Right ventricle myocardium superior (tissue), 1 donor: ENCODE data around the gene COX20. TPM values are rescaled to one million over a fixed set of nuclear protein-coding genes. Genes with fewer than 3 reads are reported as not detected.

ENCODE experiments used
- ATAC-seq: fragments of 200-7000 bp; cut with Tn5 transposase; one replicate; pipeline ENCODE4 v1.9.1; 2020; ENCODE audit warnings: mild to moderate bottlenecking; ENCODE audit not compliant: poor library complexity
- DNase-seq: peaks from one replicate; pipeline ENCODE4 v3.0.0-alpha.2; 2020
- intact Hi-C: fragments of 100-400 bp; cut with DNase I; formaldehyde crosslinking; loops from one replicate; pipeline ENCODE4 v1.11.2; 2022
- total RNA-seq: library from RNA; stranded (reverse); fragmentation: NEBNext Ultra II Directional; extraction: Animal tissue kit (Norgen Biotek cat#: 25700); gene quantifications from one replicate; pipeline ENCODE4 v1.2.1, GENCODE V29; 2021
- donor health status: DM: no; HTN: yes; CAD: no; lungs with severe emphysema.

Gene COX20
- total RNA-seq, 1 donor from 2014 or later, result 68.7 TPM

DNA sequence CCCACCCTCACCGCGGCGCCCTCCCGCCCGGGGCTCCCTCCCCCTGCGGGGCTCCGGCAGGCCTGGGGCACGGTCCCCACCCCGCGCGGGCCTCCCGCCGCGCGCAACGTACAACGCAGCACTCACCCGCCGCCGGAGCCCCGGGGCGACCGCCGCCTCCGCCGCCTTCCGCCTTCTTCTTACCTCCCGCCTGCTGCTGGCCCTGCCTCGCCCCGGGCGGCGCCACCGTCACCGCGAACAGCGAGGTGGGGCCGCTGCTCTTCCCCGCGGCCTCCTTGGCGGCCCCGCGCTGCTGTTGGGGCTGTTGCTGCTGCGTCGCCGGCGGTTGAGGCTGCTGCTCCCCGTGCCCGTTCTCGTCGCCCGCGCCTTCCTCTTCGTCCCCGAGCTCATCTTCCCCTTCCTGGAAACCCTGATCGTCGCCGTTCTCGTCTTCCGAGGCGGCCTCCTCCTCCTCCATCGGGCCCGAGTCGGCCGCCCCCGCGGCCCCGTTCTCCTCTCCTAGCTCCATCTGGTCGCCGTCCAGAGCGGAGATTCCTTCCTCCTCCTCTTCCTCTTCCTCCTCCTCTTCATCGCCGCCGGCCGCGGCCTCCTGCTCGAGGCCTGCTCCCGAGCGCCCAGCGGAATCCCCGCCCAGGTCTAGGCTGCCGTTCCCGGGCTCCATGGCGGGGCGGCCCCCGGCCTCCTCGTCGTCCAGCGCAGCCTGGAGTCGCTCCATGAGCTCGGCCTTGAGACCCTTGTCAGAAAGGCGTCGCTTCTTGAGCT, 28.2 kb downstream of the COX20 start:
- ATAC-seq, result peak; percentile 53
- intact Hi-C loops, result loop anchor here (2.0 kb wide), 2 partner anchors 29 to 107 kb away; partner anchors contain the start of gene COX20
- peak; percentile 59 for DNase-seq

DNA sequence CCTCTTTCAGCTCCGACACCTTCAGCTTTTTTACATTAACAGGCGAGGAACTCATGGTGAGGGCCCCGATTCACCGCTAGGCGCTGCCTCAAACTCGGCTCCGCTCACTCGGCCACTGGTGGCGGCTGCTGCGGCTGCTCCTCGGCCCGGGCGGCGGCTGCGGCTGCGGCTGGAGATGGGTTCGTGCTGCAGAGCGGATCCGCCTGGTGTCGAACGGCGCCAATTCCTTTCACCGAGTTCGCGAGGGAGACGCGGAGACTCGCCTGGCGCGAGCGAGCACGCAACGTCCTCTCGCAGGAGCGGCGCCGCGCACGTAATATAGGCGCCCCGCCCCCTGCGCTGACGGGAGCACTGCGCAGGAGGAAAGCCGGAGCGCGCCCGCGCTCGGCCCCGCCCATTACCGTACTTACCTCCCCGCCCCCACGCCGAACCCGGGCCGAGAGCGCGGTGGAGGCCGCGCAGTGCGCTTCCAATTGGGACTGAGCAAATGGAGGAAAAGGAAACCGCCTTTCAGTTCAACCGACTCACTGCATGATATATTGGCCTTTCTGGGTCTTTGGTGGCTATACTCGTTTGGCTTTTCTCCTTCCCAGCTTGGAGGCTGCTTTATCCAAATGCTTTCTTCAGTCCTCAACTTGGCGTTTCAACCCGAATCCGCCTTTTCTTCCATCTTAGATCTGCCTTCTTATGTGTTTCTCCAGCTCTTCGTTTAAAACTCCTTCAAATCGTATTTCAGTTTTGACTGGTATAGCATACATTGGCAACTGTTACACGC, 29.0 kb downstream of the COX20 start, which contains the start of gene HNRNPU:
Gene HNRNPU, minus strand, starts transcription at position 291 of the 775 bp plus-strand sequence. Its CDS starts 236 bp downstream, at position 55.
- ATAC-seq (peak; percentile 91), DNase-seq (peak; percentile 99)
- intact Hi-C loops, result loop anchor here (2.0 kb wide), 2 partner anchors 30 to 106 kb away; partner anchors contain the start of gene COX20

DNA sequence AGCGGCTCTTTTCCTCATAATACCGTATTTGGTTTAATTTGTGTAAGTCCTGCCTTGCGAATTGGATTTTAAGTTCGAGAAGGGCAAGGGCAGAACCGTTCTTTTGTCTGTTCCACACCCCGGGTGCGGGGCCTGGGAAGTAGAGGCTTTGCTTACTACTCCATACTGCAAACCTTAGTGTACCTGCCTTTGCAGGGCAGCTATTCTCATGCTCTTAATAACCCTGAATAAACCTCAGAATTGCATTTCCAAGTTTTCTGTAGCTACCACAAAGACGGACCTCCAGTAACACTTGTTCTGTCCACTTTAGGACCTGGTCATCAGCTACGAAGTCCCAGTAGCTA, 29.5 kb downstream of the COX20 start:
- no peak for ATAC-seq
- DNase-seq, result peak; percentile 60
- intact Hi-C loops, result loop anchor here (2.0 kb wide), 2 partner anchors 30 to 106 kb away; partner anchors contain the start of gene COX20

DNA sequence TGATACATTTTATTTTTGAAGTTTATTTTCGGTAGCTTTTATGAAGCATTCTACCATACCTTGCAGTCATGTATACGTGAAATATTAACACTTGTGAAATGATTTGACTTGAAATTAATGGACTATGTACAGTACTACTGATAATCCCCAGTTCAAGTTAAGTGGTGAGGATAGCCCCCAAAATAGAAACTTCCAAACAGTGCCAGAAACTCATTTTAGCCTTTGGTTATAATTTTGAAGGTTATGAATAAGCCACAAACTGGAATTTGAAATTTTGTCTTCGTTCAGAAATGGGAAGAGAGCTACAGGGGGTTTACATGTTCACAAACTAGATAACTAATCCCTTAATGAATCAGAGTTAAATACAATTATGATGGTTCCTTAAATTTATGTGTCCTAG, 30.4 kb downstream of the COX20 start:
- intact Hi-C loops, result loop anchor here (2.0 kb wide), 2 partner anchors 31 to 105 kb away; partner anchors contain the start of gene COX20
- ATAC-seq (no peak), DNase-seq (no peak)

DNA sequence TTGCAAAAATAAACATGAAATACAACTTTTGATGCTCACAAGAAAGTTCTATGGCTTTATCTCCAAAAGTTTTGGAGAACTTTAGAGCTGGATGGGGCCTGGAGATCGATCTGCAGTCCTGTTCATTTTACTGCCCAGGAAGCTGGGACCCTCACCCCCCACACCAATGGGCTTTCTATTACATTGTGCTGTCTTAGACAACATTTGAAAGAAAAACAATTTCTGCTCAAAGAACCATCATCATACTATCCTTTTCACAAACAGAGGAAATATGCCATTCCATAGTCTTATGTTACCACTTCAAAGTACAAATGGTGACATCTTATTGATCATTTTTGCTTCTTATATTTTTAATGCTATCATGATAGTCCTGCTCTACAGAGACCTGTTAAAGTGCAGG, 30.9 kb downstream of the COX20 start:
- intact Hi-C loops, result no loop called here
- ATAC-seq (no peak), DNase-seq (no peak)

DNA sequence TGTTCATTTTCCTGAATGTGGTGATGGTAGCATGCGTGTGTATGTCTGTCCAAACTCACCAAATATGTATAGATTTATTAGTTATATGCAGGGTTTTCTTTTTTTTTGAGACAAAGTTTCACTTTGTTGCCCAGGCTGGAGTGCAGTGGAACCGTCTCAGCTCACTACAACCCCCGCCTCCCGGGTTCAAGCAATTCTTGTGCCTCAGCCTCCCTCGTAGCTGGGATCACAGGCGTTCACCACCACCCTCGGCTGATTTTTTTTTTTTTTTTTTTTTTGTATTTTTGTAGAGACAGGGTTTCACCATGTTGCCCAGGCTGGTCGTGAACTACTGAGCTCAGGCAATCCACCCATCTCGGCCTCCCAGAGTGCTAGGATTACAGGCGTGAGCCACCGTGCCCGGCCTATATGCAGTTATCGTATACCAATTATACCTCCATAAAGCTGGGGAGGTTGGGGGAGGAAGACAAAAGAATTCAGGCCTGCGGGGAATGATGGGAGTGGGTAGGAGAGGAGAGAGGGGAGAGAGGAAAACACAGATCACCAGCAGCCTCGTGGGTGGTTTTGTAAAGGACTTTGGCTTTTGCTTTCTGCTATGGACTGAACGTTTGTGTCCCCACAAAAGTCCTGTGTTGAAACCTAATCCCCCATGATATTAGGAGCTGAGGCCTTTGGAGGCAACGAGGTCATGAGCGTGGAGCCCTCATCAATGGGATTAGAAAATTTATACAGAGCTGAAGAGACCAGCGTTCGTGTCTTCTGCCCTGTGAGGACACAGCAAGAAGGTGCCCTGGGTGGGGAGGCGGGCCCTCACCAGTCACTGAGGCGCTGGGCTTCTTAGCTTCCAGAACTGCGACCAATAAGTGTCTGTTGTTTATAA, 33.3 kb downstream of the COX20 start:
- DNase-seq (no peak), ATAC-seq (no peak)
- intact Hi-C loops, result no loop called here

DNA sequence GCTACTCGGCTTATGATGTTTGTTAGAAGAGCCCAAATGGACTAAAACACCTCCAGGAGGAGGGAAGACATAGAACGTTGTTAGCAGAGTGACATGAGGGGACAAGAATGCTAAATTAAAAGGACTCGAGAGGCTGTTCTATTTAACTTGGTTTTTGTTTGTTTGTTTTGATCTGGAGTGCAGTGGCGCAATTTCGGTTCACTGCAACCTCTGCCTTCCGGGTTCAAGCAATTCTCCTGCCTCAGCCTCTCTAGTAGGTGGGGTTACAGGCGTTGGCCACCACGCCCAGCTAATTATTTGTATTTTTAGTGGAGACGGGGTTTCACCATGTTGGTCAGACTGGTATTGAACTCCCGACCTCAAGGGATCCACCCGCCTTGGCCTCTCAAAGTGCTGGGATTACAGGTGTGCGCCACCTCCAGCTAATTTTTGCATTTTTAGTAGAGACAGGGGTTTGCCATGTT, 33.9 kb downstream of the COX20 start:
- intact Hi-C loops, result no loop called here
- DNase-seq (no peak), ATAC-seq (no peak)

DNA sequence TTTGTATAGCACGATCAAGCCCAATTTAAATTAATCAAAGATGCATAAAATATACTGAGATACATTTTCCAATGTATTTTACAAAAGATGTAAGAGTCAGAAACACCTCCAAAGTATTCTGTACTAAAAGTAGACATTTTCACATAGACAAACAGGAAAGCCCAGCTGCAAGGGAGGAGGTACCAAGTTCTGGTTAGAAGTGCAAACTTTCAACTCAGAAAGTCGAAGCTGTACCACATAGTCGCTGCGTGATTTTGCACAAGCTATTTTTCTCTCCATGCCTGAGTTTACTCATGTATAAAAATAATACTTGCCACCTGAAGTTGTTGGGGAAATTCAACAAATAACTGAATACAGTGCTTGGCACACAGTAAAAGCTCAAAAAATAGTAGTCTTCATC, 34.5 kb downstream of the COX20 start:
- intact Hi-C loops, result no loop called here
- no peak for ATAC-seq
- no peak for DNase-seq

DNA sequence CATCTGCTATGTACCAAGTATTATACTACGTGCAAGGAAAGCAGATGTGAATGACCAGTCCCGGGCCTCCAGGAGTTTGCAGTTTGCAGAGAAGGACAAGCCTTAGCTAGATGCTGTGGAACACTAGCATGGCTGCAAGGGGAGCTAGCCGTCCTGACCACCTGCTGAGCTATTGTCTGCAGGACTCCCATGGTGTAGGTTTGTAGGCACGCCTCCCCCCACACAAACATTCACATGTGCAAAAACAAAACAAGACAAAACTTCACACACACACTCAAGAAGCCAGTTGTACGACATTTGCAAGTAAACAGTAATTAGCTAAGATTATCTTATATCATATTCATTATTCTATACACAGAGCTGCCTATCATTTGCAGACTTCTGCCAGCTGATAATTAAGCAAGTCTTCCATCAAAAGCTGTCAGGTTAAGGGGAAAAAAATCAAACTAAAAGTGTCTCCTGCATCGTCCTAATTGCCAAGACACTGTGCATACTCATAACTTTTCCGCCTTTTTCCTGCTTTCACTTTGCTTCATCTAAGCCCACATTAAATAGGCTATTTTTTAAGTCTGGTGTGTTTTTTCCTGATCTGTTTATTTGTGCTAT, 39.6 kb downstream of the COX20 start:
- DNase-seq, result no peak
- intact Hi-C loops, result no loop called here
- ATAC-seq, result no peak

DNA sequence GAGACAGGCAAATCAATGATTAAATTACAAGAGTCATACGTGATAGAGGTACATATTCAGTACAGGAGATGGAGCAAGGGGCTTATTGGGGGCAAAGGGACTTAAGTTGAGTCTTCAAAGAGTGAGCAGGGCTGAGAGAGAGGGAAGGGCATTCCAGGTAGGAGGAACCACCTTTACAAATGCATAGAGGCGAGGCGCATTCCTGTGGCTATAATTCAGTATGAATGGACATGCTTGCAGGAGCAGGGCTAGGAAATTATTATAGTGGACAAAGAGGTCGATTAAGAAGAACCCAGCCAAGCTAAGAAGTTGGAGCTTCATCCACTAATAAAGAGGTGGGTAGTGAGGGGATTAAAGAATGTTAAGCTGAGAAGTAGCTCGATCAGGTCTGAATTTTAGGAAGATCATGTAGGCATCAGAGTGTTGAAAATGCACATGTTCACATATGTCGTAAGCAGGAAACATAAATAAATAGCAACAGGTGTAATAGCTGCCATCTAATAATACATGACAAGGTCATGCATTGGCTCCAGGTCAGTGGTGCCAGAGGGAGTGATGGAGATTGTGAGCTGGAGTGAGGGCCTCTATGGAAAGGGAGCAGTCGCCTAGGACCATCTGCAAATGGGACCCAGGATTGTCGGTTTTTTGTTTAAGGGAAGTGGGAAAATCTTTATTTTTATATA, 40.9 kb downstream of the COX20 start:
- intact Hi-C loops, result no loop called here
- ATAC-seq, result no peak
- no peak for DNase-seq

DNA sequence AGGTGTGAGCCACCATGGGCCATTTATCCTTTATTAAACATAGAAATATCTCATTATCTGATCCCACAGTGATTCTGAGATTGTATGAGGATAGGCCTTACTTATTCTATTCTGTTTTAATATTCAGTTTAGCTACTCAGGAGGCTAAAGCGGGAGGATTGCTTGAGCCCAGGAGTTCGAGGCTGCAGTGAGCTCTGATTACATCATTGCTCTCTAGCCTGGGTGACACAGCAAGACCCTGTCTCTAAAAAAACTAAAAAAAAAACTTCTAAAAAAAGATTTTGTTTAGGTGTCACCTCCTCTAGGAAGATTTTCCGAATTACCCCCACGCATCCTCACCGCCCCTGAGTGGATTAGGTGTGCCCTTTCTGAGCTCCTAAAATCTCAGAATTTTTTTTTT, 43.2 kb downstream of the COX20 start:
- DNase-seq (no peak), ATAC-seq (no peak)
- intact Hi-C loops, result no loop called here

DNA sequence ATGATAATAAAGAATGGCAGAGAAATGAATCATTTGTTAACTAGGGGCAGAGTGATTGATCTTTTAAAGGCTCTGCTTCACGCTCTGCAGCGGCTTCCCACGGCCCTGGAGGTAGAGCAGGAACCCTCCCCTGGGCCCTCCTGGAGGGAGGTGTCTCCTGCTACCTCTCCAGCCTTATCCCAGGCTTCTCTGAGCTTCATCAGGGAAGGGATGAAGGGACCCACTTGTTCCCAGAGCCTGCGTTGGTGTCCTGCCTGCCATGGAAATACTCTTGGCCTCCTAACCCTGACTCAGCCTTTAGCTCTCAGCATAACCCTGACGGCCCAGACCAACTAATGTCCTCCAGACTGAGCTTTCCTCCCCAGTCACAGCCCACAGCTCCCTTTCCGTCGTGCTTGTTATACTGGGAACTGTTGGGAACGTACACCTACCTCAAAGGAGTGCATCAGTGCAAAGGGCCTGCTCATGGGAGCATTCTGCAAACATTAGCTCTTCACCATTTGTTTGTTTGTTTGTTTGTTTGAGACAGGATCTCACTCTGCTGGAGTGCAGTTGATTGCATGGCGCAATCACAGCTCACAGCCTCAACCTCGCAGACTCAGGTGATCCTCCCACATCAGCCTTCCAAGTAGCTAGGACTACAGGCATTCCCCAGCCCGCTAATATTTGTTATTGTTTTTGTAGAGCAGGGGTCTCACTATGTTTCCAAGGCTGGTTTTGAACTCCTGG, 46.3 kb downstream of the COX20 start:
- intact Hi-C loops, result no loop called here
- no peak for ATAC-seq
- no peak for DNase-seq

DNA sequence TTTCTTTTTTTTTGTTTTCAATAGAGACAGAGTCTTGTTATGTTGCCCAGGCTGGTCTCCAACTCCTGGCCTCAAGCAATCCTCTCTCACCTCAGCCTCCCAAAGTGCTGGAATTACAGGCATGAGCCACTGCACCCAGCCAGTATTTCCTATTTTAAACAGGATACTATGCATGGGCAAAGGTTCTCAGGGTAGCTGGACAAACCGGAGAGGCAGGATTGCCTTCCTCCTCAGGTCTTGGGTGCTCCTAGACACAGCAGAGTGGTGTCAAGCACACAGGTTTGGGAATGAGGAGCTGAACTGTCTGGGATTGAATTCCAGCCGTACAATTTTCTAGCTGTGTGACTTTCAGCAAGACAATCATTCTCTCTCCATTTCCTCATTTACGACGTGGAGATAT, 51.8 kb downstream of the COX20 start:
- ATAC-seq, result no peak
- intact Hi-C loops, result no loop called here
- no peak for DNase-seq

DNA sequence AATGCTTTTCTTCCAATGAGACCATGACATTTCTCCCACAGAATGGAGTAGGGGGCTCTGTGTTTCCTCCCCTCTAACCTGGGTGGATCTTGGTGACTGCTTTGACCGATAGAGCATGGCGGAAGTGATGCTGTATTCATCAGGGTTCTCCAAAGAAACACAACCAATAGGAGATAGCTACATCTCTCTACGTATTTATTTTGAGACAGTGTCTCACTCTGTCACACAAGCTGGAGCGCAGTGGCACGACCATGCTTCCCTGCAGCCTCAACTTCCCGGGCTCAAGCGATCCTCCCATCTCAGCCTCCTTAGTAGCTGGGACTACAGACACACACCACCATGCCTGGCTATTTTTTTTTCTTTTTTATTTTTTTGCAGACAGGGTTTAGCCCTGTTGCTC, 58.4 kb downstream of the COX20 start:
- ATAC-seq (no peak), DNase-seq (no peak)
- intact Hi-C loops, result no loop called here
